Measurements from ENCODE around the gene PNPLA1.

Gene PNPLA1

GRCh38 chr6:36339146-36339545, 69.3 kb downstream of the PNPLA1 start:
- DNase-seq: no peak

- DNase-seq: no peak
Observed at GRCh38 chr6:36340306-36340617, 70.4 kb downstream of the PNPLA1 start.

- DNase-seq: peak in 1 of 2 donors; percentile 43
Observed at GRCh38 chr6:36340618-36341454, 71.0 kb downstream of the PNPLA1 start.

- DNase-seq: no peak
Observed at GRCh38 chr6:36343109-36343680, 73.3 kb downstream of the PNPLA1 start.

GRCh38 chr6:36345681-36346466, 76.0 kb downstream of the PNPLA1 start:
- no peak for DNase-seq

- DNase-seq: no peak
Observed at GRCh38 chr6:36346486-36347273, 76.8 kb downstream of the PNPLA1 start.

GRCh38 chr6:36347621-36348020, 77.8 kb downstream of the PNPLA1 start:
- DNase-seq: no peak

GRCh38 chr6:36349240-36349639, 79.4 kb downstream of the PNPLA1 start:
- DNase-seq: no peak

GRCh38 chr6:36350082-36350481, 80.2 kb downstream of the PNPLA1 start:
- no peak for DNase-seq

GRCh38 chr6:36350681-36351571, 81.1 kb downstream of the PNPLA1 start:
- no peak for DNase-seq

- no peak for DNase-seq
Observed at GRCh38 chr6:36352477-36353157, 82.8 kb downstream of the PNPLA1 start.

GRCh38 chr6:36353411-36353915, 83.6 kb downstream of the PNPLA1 start:
- no peak for DNase-seq

GRCh38 chr6:36355819-36356218, 86.0 kb downstream of the PNPLA1 start:
- DNase-seq: no peak

GRCh38 chr6:36357872-36358225, 88.0 kb downstream of the PNPLA1 start:
- DNase-seq: no peak
